Activated CD4-positive, alpha-beta T cell treated with anti-CD3 and anti-CD28 coated beads for 24 hours (primary cell): Measurements from ENCODE around the gene NCAPD3.

ENCODE experiments used
- DNase-seq, 2 donors: peaks; one replicate each; pipeline ENCODE4 v3.0.0-alpha.2; 2020; ENCODE audit warnings: low read depth in 2 of 2

The NCAPD3 gene

DNA sequence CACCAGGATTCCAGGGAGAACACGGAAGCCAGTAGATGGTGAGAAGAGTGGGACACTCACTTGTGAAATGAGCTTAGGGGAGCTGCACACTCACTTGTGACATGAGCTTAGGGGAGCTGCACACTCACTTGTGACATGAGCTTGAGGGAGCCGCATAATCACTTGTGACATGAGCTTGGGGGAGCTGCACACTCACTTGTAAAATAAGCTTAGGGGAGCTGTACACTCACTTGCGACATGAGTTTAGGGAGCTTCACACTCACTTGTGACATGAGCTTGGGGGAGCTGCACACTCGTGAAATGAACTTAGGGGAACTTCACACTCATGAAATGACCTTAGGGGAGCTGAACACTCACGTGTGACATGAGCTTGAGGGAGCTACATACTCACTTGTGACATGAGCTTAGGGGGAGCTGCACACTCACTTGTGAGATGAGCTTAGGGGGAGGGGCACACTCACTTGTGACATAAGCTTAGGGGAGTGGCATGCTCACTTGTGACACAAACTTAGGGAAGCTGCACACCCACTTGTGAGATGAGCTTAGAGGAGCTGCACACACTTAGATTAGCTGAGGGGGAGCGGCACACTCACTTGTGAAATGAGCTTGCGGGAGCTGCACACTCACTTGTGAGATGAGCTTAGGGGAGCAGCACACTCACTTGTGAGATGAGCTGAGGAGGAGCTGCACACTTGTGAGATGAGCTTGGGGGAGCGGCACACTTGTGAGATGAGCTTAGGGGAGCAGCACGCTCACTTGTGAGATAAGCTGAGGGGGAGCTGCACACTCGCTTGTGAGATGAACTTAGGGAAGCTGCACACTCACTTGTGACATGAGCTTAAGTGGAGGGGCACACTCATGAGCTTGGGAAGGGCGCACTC lies 59.0 kb downstream of the NCAPD3 start:
- no peak for DNase-seq

DNA sequence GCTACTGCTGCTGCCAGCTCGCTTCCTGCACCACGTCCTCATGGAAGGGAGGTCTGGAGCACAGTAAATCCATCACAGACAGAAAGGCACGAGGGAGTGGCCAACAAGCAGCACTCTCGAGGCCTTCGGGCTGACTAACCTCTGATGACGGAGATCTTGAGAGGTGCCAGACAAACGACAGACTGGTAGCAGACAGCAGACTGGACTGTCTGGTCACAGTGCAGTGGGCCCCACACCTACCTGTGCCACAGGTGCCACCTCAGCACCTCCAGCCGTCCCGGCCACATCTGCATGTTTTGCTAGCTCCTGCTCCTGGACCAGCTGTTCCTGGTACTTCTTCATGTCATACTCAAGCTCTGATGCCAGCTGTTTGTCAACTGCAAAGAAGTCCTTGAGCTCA lies 64.1 kb downstream of the NCAPD3 start:
- DNase-seq: no peak

DNA sequence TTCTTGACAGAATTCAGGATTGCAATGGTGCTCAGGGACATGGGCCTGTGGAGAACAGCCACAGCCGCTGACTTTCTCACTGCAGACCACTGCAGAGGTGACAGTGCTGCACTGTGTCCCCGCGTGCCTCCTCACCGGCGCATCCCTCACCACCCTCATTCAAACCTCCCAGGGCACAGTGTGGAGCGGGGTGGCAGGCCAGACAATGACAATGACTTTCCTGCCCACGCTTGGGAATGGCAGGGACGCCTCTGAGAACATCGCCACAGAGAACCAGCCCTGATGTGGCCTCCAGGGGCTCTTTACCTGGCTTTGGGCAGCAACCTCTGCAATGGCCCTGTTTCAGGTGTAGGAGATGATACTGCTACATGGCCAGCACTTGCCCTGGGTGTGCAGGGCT lies 65.7 kb downstream of the NCAPD3 start:
- DNase-seq: no peak

DNA sequence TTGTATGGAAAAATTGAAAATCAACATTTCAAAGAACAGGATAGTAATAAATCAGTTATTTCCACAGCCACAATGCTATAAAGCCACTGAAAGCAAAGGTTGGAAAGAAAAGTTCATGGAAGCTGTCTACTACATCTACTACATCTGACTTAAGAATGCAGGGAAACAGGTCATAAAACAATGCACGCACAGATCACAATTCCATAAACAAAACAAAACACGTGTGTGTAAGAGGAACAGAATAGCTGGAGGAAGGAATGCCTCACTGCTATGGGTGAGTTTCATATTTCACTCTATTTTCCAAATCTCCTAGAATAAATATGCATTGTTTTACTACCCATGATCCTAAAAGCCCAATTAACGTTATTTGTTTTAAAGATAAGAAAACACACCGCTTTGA lies 66.3 kb downstream of the NCAPD3 start:
- DNase-seq: no peak

DNA sequence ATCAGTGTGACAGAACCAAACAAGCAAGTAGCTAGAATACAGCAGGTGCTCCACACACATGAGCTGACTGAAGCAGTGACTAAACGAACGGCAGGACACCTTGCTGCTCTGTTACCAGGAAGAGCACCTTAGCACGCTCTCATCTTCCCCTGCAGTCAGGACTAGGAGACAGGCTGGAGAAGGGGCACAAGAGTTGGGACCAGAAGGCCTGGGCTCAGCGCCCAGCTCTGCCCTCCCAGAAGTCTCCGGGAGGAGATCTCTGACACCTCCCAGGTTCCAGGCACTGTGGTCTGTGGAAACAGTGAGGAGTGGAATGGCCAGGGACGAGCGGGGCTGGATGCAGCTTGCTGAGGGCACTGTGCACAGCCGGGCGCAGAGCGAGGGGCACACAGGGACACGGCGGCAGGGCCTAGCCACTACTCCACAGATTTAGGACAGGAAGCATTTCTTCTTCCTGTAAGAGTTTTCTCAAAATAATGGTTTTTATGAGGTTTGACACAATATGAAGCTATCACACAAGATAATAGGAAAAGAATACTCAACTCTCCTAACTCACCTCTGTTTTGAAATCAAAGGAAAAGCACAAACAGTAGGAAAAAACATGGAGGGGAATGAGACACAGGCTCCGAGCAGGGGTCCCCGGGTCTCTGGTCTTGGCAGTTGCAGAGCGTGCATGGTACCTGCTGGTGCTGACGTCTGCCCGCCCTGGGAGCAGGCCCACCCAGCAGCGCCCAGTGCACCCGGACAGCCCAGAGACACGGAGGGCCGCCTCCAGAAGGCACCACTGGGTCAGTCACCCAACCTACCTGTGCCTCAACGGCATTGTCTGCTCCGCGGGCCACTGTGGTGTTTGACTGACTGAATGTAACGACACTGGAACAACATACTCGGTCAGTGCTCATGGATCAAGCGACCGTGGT lies 67.6 kb downstream of the NCAPD3 start:
- DNase-seq: no peak

DNA sequence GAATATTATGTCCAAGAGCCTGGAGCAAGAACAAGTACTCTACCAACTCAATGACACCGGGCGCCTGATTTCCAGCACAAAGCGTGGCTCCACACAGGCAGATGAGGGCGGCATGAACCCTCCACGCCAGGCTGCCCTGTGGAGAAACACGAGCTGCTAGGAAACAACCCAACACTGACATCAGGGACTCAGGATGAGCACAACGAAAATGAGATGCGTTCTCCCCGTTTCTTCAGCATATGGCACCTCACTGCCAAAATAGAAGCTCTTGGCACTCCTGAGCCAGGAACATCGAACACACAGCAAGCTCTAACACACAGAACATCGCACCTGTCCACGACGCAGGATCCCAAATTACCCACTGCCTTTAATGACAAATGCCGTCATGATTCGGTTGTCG lies 68.3 kb downstream of the NCAPD3 start:
- DNase-seq: no peak

DNA sequence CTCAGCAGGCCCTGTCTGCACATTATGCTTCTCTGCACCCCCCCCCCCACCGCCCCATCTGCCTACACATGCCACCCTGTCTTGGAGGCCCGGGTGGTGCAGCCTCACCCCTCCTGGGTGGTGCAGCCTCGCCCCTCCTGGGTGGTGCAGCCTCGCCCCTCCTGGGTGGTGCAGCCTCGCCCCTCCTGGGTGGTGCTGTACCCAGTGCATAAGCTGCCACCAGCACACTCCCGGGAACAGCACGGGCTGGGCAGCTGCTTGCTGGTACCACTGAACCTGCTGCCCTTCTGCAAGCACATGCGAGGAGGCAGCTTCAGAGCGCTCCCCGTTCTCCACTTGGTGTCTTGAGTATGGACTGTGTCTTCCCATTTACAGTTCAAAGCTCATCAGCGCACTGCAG lies 69.3 kb downstream of the NCAPD3 start:
- DNase-seq: no peak

DNA sequence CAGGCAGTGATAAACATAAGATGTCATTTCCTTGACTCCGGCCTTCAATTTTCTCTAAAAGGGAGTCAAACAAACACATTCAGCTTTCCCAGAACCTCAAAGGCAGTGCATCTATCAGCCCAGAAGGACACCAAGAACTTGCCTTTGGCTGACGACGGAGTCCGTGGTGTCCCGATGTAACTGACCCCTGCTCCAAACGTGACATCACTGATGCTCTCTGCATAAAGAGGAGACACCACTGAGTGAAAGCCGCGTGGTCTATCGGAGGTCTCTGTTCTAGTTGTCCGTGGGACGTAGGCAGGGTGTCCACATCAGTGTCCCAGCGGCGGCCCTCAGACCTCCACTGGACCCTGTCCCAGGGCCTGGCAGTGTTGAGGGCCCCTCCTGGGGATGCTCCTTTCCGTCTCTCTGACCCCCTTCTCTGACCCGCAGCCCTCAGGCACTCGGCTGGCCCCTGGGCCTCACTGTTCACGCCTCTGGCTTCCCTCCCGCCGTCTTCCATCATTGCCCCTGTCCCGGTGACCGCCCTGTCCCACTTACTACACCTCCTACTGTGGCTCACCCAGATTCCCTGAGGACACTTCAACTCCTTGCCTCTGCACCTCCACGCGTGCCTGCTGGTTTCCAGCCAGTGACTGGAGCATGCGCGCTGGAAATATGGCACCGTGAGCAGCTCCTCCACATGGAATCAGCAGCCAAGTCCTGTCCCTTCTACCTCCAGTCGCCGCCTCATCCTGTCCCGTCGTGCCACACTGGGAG lies 70.4 kb downstream of the NCAPD3 start:
- no peak for DNase-seq

DNA sequence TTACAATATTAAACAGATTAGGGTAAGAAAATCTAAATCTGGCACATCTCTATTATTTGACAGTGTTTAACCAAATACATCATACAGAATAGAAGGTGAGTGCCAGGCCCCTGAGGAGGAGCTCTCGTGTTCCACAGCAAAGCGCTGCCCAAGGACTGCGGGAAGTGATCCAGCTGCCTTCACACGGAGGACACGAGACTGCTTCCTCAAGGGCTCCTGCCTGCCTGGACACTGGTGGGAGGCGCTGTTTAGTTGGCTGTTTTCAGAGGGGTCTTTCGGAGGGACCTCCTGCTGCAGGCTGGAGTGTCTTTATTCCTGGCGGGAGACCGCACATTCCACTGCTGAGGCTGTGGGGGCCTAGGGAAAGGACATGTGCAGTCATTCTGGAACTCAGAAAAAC lies 71.1 kb downstream of the NCAPD3 start:
- no peak for DNase-seq

DNA sequence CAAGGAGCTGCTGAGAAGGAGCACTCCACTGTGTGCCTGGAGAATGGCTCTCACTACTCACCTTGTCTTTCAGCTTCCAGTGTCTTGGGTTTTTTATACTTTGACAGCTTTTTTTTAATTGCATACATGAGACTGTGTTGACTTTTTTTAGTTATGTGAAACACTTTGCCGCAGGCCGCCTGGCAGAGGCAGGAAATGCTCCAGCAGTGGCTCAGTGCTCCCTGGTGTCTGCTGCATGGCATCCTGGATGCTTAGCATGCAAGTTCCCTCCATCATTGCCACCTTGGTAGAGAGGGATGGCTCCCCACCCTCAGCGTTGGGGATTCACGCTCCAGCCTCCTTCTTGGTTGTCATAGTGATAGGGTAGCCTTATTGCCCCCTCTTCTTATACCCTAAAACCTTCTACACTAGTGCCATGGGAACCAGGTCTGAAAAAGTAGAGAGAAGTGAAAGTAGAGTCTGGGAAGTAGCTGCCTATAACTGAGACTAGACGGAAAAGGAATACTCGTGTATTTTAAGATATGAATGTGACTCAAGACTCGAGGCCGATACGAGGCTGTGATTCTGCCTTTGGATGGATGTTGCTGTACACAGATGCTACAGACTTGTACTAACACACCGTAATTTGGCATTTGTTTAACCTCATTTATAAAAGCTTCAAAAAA lies 72.6 kb downstream of the NCAPD3 start:
- DNase-seq: no peak

DNA sequence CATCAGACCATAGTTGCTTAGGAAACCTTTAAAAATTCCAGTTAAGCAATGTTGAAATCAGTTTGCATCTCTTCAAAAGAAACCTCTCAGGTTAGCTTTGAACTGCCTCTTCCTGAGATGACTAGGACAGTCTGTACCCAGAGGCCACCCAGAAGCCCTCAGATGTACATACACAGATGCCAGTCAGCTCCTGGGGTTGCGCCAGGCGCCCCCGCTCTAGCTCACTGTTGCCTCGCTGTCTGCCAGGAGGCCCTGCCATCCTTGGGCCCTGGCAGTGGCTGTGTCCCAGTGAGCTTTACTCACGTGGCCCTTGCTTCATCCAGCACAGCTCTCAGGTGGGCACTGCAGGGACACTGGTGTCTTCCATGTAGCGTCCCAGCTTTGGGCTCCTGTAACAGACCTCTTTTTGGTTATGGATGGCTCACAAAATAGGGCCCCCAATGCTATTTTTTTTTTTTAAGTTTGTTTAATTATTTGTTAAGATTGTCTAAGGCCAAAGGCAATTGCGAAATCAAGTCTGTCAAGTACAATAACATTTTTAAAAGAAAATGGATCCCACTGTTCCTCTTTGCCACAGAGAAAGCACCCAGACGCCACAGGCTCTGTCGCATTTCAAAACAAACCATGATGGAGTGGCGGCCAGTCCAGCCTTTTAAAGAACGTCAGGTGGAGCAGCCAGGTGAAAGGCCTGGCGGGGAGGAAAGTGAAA lies 73.4 kb downstream of the NCAPD3 start:
- no peak for DNase-seq

DNA sequence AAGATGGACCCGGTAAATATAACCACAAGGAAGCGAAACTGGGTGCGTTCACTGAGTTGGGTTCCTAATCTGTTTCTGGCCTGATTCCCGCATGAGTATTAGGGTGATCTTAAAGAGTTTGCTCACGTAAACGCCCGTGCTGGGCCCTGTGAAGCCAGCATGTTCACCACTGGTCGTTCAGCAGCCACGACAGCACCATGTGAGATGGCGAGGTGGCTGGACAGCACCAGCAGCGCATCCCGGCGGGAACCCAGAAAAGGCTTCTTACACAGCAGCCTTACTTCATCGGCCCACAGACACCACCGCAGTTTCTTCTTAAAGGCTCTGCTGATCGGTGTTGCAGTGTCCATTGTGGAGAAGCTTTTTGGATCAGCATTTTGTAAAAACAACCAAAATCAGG lies 74.4 kb downstream of the NCAPD3 start:
- DNase-seq: no peak

DNA sequence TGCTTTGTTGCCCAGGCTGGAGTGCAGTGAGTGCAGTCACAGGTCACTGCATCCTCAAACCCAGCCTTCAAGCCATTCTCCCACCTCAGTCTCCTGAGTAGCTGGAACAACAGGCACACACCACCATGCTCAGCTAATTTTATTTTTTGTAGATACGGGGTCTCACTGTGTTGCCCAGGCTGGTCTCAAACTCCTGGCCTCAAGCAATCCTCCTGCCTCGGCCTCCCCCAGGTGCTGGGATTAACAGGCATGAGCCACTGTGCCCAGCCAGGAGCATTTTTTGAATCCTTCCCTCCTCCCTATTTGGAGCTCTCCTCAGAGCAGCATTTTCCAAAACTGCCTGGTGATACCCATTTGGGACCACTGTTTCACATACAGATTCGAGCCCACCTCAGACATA lies 77.2 kb downstream of the NCAPD3 start:
- DNase-seq: no peak

DNA sequence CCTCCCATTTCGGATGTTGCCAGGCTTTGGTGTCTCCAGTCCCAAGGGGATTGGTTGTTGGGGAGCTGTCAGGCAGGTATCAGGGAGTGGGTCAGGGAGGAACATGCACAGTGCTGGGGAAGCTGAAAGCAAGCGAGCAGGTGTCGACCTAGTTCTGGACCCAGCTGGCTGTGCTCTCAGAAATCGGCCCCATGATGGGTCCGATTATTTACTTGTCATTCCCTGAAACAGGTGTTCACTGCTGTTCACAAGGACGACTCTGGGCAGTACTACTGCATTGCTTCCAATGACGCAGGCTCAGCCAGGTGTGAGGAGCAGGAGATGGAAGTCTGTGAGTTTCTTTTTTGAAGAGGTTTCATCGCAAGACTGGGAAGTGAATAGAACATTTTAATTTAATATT lies 78.1 kb downstream of the NCAPD3 start:
- no peak for DNase-seq

DNA sequence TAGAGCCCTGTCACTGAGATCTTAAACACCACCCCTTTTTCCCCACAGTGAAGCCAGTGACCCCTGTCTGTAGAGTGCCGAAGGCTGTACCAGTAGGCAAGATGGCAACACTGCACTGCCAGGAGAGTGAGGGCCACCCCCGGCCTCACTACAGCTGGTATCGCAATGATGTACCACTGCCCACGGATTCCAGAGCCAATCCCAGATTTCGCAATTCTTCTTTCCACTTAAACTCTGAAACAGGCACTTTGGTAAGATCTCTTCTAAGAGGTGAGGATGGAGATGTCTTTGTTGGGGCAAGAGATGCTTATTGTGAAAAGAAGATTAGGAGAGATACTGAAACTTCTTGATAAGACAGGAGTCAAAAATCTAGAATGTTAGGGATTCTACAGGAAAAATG lies 79.0 kb downstream of the NCAPD3 start:
- no peak for DNase-seq

DNA sequence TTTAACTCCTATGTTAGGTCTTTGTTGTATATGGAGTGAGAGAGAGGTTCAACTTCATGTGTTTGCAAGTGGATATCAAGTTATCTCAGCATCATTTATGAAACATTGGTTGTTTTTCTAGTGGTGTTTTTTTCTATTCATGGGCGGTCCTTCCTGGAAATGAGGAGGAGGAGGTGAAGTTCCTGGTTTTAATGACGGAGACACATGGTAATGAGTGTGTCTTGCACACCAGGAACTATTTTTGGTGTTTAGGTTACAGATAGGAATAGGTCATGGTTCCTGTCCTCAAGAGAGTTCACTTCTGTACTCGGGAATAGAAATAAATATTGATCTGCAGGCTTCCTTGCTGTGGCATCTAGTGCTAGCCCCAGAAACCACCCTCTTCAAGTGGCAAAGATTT lies 80.0 kb downstream of the NCAPD3 start:
- DNase-seq: no peak

DNA sequence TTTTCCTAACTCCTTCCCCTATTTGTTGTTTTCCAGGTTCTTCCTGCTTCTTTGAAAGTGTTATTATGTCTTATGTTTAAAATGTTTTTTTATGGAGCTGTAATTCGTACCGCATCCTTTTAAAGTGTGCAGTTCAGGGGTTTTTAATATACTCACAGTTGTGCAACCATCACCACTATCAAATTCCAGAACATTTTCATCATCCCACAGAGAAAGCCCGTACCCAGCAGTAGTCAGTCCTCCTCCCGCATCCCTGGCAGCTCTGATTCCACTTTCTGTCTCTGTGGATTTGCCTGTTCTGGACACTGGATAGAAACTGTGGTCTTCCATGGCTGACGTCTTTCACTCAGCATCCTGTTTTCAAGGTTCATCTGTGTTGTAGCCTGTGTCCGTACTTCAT lies 81.2 kb downstream of the NCAPD3 start:
- no peak for DNase-seq

DNA sequence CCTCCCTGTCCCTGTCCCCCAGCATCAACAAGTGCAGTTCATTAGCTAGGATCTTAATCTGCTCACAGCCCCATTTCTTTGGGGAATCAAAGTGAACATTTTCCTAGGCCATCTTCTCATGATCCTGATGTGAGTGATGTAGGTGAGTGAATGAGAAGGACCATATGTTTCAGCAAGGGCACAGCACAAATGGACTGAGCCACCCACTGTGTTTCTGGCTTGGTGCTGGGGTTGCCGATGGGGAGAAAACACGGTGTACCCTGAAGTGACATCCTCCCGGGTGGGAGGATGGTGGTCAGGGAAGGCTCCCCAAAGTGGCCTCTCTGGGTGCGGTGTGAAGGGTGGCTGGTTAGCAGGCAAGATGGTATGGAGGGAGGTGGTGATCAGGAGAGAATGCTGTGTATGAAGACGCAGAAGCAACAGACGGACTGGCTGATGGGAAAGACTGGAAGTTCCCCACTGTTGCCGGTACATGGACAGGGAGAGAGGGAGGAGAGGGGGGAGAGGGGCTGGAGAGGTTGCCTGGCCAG lies 82.7 kb downstream of the NCAPD3 start:
- no peak for DNase-seq

DNA sequence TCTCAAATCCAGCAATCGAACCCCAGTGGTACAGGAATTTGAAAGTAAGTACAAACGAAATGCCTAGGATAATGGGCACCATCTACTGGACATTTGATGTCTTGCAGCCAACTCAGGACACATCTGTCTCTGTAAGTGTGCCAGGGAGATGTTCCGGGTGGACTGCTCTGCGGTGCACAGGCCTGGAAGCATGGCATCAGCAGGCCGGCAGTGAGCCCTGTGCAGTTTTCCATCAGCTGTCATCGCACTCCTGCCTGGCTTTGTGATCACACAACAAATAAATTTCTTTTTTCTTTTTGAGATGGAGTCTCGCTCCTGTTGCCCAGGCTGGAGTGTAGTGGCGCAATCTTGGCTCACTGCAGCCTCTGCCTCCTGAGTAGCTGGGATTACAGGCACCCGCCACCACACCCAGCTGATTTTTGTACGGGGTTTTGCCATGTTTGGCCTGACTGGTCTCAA lies 83.9 kb downstream of the NCAPD3 start:
- DNase-seq: peak; percentile 21 to 26

DNA sequence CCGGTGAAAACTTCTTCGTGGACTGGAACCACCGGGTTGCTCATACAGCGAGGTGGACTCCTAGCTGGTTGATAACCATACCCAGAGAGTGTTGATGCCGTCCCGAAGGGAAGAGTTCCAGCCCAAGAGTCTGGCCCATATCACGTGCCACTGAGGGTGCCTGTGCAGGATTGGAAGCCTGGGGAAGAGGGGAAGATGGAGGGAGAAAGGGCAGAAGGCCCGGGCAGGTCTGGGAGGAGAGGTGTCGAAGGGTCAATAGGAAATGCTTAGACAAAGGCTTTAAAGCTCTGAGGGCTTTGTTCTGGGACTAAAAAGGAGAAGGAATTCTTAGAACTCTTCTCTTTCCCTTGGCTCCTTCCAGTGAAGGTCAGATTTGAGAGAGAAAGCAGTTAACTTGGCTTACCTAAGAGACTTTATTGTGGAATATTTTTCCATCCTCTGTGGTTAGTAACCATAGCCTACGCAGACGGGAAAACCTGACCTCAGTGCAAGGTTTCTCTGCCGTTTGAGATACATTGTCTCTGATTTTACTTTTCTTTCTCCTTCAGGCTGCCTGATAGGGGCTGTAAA lies 84.4 kb downstream of the NCAPD3 start:
- DNase-seq: no peak
